Astrocyte (in vitro differentiated cells and primary cell): Measurements from ENCODE around the gene LRTM2. TPM values are rescaled to one million over a fixed set of nuclear protein-coding genes. Genes with fewer than 3 reads are reported as not detected.

Source experiments
- DNase-seq: peaks from one replicate; pipeline ENCODE4 v3.0.0-alpha.2; 2010; ENCODE audit warnings: low read depth
- FAIRE-seq: peaks from 2 replicates; lab custom pipeline; 2011; peaks lifted over from hg19 to GRCh38; lab: Jason Lieb, UNC
- H2AFZ ChIP-seq: 2 replicates; pipeline ENCODE4 v1.6.0; 2012; ENCODE audit warnings: low read depth, low read length, inconsistent platforms
- H3K27ac ChIP-seq: 2 replicates; pipeline ENCODE4 v1.5.1; 2011; ENCODE audit warnings: low read depth, low read length, inconsistent platforms
- H3K27me3 ChIP-seq: 2 replicates; pipeline ENCODE4 v1.6.0; 2011; ENCODE audit warnings: low read length, inconsistent platforms; ENCODE audit not compliant: insufficient read depth
- H3K36me3 ChIP-seq: 2 replicates; pipeline ENCODE4 v1.5.1; 2011; ENCODE audit warnings: low read length, inconsistent platforms; ENCODE audit not compliant: insufficient read depth
- H3K4me1 ChIP-seq: 2 replicates; pipeline ENCODE4 v1.5.1; 2011; ENCODE audit warnings: low read length, inconsistent platforms; ENCODE audit not compliant: insufficient read depth
- H3K4me2 ChIP-seq: 2 replicates; pipeline ENCODE4 v1.6.0; 2012; ENCODE audit warnings: low read length, inconsistent platforms
- H3K4me3 ChIP-seq: 2 replicates; pipeline ENCODE4 v1.5.1; 2011; ENCODE audit warnings: low read depth, mild to moderate bottlenecking, low read length, inconsistent platforms; ENCODE audit not compliant: insufficient read depth
- H3K79me2 ChIP-seq: 2 replicates; pipeline ENCODE4 v1.6.0; 2012; ENCODE audit warnings: mild to moderate bottlenecking, low read length, inconsistent platforms; ENCODE audit not compliant: insufficient read depth
- H3K9ac ChIP-seq: 2 replicates; pipeline ENCODE4 v1.6.0; 2012; ENCODE audit warnings: mild to moderate bottlenecking, low read length, inconsistent platforms
- H3K9me3 ChIP-seq: 2 replicates; pipeline ENCODE4 v1.5.1; 2012; ENCODE audit warnings: low read depth, mild to moderate bottlenecking, low read length, inconsistent platforms; ENCODE audit not compliant: insufficient read depth
- H4K20me1 ChIP-seq: 2 replicates; pipeline ENCODE4 v1.6.0; 2012; ENCODE audit warnings: low read length, inconsistent platforms; ENCODE audit not compliant: insufficient read depth
- H3K27ac Mint-ChIP-seq: one replicate; pipeline ENCODE4 v1.8.0; 2021; ENCODE audit warnings: mild to moderate bottlenecking, mixed read lengths; ENCODE audit not compliant: unreplicated experiment
- H3K27me3 Mint-ChIP-seq: one replicate; pipeline ENCODE4 v1.8.0; 2021; ENCODE audit warnings: low read depth, mixed read lengths; ENCODE audit not compliant: unreplicated experiment
- H3K36me3 Mint-ChIP-seq: one replicate; pipeline ENCODE4 v1.8.0; 2021; ENCODE audit warnings: low read depth, mixed read lengths; ENCODE audit not compliant: unreplicated experiment
- H3K4me1 Mint-ChIP-seq: one replicate; pipeline ENCODE4 v1.8.0; 2021; ENCODE audit warnings: low read depth, mixed read lengths; ENCODE audit not compliant: unreplicated experiment
- H3K4me3 Mint-ChIP-seq: one replicate; pipeline ENCODE4 v1.8.0; 2021; ENCODE audit warnings: mild to moderate bottlenecking, moderate library complexity, mixed read lengths; ENCODE audit not compliant: unreplicated experiment
- H3K9me3 Mint-ChIP-seq: one replicate; pipeline ENCODE4 v1.8.0; 2021; ENCODE audit warnings: mild to moderate bottlenecking, mixed read lengths; ENCODE audit not compliant: unreplicated experiment
- EZH2 ChIP-seq: IDR thresholded peaks from 2 replicates; pipeline ENCODE4 v1.6.1; 2012; ENCODE audit warnings: mild to moderate bottlenecking, low read length, inconsistent platforms; ENCODE audit not compliant: insufficient read depth
- total RNA-seq: library from RNA; stranded (reverse); gene quantifications from 2 replicates; pipeline ENCODE4 v1.2.1, GENCODE V29; 2021
- TF ChIP-seq, protein P1 (sequence below): IDR thresholded peaks from 2 replicates; pipeline ENCODE4 v1.5.1; 2011; ENCODE audit warnings: low read depth, mild to moderate bottlenecking, inconsistent platforms, low read length, moderate library complexity; ENCODE audit not compliant: insufficient read depth

LRTM2 gene
- total RNA-seq, 1 donor from 2014 or later, result not detected

DNA sequence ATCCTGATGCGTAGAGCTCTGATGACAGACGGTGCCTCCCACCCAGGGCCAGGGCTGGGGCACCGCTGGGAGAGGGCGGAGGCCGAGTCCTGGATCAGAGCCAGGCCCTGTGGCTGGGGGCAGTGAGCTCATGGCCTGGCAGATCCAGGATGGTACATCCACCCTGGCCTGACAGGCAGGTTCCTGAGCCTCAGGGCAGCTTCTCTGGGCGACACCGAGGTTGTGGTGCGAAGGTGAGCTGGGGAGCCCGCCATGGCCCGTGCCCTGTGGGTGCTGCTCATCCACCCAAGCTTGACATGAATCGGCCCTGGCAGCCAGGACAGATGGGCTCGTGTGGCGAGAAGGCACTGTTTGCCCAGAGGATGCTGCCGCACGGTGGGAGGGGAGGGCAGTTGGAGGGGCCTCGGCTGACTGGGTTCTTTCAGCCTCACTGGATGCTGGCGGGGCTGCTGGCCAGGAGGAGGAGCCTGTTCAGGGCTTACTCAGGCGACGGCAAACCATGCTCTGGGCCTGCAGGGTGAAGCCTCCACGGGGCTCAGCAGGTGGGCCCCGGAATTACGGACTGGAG, 16.6 kb downstream of the LRTM2 start:
- H3K4me1 Mint-ChIP-seq, result peaks cover 13% of the 10 kb centered on the region
- H3K9me3 Mint-ChIP-seq, result no peaks in the 10 kb centered on the region
- Histone ChIP-seq H3K27me3 (peaks cover 39% of the 10 kb centered on the region), H3K4me1 (peaks cover 11% of the 10 kb centered on the region), H3K27ac (no peak overlapping the region), H3K36me3 (no peaks in the 10 kb centered on the region), H2AFZ (no peak overlapping the region), H3K79me2 (no peaks in the 10 kb centered on the region), H3K4me2 (no peak overlapping the region), H3K9me3 (no peaks in the 10 kb centered on the region), H4K20me1 (no peaks in the 10 kb centered on the region), H3K9ac (no peak overlapping the region), H3K4me3 (no peak overlapping the region)
- DNase-seq, result no peak
- FAIRE-seq, result no peak
- H3K27ac Mint-ChIP-seq, result no peak overlapping the region
- H3K36me3 Mint-ChIP-seq, result no peaks in the 10 kb centered on the region
- TF ChIP-seq EZH2, result no peak
- TF ChIP-seq, protein P1, sequence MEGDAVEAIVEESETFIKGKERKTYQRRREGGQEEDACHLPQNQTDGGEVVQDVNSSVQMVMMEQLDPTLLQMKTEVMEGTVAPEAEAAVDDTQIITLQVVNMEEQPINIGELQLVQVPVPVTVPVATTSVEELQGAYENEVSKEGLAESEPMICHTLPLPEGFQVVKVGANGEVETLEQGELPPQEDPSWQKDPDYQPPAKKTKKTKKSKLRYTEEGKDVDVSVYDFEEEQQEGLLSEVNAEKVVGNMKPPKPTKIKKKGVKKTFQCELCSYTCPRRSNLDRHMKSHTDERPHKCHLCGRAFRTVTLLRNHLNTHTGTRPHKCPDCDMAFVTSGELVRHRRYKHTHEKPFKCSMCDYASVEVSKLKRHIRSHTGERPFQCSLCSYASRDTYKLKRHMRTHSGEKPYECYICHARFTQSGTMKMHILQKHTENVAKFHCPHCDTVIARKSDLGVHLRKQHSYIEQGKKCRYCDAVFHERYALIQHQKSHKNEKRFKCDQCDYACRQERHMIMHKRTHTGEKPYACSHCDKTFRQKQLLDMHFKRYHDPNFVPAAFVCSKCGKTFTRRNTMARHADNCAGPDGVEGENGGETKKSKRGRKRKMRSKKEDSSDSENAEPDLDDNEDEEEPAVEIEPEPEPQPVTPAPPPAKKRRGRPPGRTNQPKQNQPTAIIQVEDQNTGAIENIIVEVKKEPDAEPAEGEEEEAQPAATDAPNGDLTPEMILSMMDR, result no peak
- H3K27me3 Mint-ChIP-seq, result peaks cover 55% of the 10 kb centered on the region
- no peak overlapping the region for H3K4me3 Mint-ChIP-seq

GRCh38 chr12:1837541-1838204, 17.3 kb downstream of the LRTM2 start:
- FAIRE-seq, result no peak
- no peaks in the 10 kb centered on the region for H3K9me3 Mint-ChIP-seq
- H3K27me3 Mint-ChIP-seq, result peaks cover 49% of the 10 kb centered on the region
- peak; percentile 22 for DNase-seq
- H3K4me1 Mint-ChIP-seq, result peaks cover 13% of the 10 kb centered on the region
- Histone ChIP-seq H3K79me2 (no peaks in the 10 kb centered on the region), H2AFZ (no peak overlapping the region), H3K9me3 (no peaks in the 10 kb centered on the region), H3K36me3 (no peaks in the 10 kb centered on the region), H3K27me3 (peaks cover 33% of the 10 kb centered on the region), H3K4me3 (no peak overlapping the region), H3K4me1 (peaks cover 11% of the 10 kb centered on the region), H3K4me2 (peak overlapping the region; percentile 11), H3K27ac (no peak overlapping the region), H3K9ac (no peak overlapping the region), H4K20me1 (no peaks in the 10 kb centered on the region)
- no peaks in the 10 kb centered on the region for H3K36me3 Mint-ChIP-seq
- TF ChIP-seq, protein P1, result no peak
- no peak for TF ChIP-seq EZH2
- H3K27ac Mint-ChIP-seq, result no peak overlapping the region
- H3K4me3 Mint-ChIP-seq, result no peak overlapping the region
